Adipocyte (in vitro differentiated cells): ENCODE data around the gene CPNE8.

Experiments
- DNase-seq: peaks from one replicate; pipeline ENCODE4 v3.0.0-alpha.2; 2015; ENCODE audit warnings: low read depth
- H3K27me3 ChIP-seq: replicated peaks from 2 replicates; pipeline ENCODE4 v1.7.0; 2013; ENCODE audit warnings: mild to moderate bottlenecking, low read length, moderate library complexity; ENCODE audit not compliant: control insufficient read depth, insufficient read depth
- H3K36me3 ChIP-seq: 2 replicates; pipeline ENCODE4 v1.7.0; 2013; ENCODE audit warnings: low read length, mild to moderate bottlenecking, moderate library complexity; ENCODE audit not compliant: control insufficient read depth, insufficient read depth, severe bottlenecking
- H3K4me1 ChIP-seq: 2 replicates; pipeline ENCODE4 v1.7.0; 2013; ENCODE audit warnings: mild to moderate bottlenecking, low read length, moderate library complexity; ENCODE audit not compliant: control insufficient read depth, insufficient read depth
- H3K4me3 ChIP-seq: 2 replicates; pipeline ENCODE4 v1.7.0; 2013; ENCODE audit warnings: mild to moderate bottlenecking, low read length, moderate library complexity
- H3K9ac ChIP-seq: 2 replicates; pipeline ENCODE4 v1.7.0; 2013; ENCODE audit warnings: mild to moderate bottlenecking, low read length, moderate library complexity
- H3K9me3 ChIP-seq: 2 replicates; pipeline ENCODE4 v1.7.0; 2013; ENCODE audit warnings: mild to moderate bottlenecking, low read length, moderate library complexity; ENCODE audit not compliant: control insufficient read depth

CPNE8 gene

GRCh38 chr12:38892087-38892786 is 13.2 kb downstream of the CPNE8 start:
- DNase-seq: no peak
- H3K36me3 ChIP-seq: no peaks in the 10 kb centered on the region
- no peak overlapping the region for H3K4me3 ChIP-seq
- no peaks in the 10 kb centered on the region for H3K27me3 ChIP-seq
- no peak overlapping the region for H3K9ac ChIP-seq
- H3K4me1 ChIP-seq: peaks cover 18% of the 10 kb centered on the region
- no peaks in the 10 kb centered on the region for H3K9me3 ChIP-seq

GRCh38 chr12:38890102-38890855 is 15.1 kb downstream of the CPNE8 start:
- H3K9me3 ChIP-seq: no peaks in the 10 kb centered on the region
- no peaks in the 10 kb centered on the region for H3K36me3 ChIP-seq
- peaks cover 32% of the 10 kb centered on the region for H3K4me1 ChIP-seq
- no peak overlapping the region for H3K9ac ChIP-seq
- no peaks in the 10 kb centered on the region for H3K27me3 ChIP-seq
- H3K4me3 ChIP-seq: no peak overlapping the region
- no peak for DNase-seq

GRCh38 chr12:38889297-38889815 is 16.0 kb downstream of the CPNE8 start:
- Histone ChIP-seq H3K9ac (no peak overlapping the region), H3K27me3 (no peaks in the 10 kb centered on the region), H3K9me3 (no peaks in the 10 kb centered on the region)

GRCh38 chr12:38887770-38888169 is 17.6 kb downstream of the CPNE8 start:
- Histone ChIP-seq H3K9me3 (no peaks in the 10 kb centered on the region), H3K36me3 (no peaks in the 10 kb centered on the region), H3K27me3 (no peaks in the 10 kb centered on the region), H3K4me3 (no peak overlapping the region), H3K4me1 (peaks cover 37% of the 10 kb centered on the region), H3K9ac (no peak overlapping the region)
- no peak for DNase-seq

More at GRCh38 chr12:38889297-38889815, 16.0 kb downstream of the CPNE8 start:
- DNase-seq: no peak
- Histone ChIP-seq H3K36me3 (no peaks in the 10 kb centered on the region), H3K4me1 (peaks cover 32% of the 10 kb centered on the region), H3K4me3 (no peak overlapping the region)

GRCh38 chr12:38886931-38887330 is 18.5 kb downstream of the CPNE8 start:
- Histone ChIP-seq H3K9ac (no peak overlapping the region), H3K36me3 (no peaks in the 10 kb centered on the region), H3K9me3 (no peaks in the 10 kb centered on the region), H3K4me1 (peaks cover 33% of the 10 kb centered on the region), H3K27me3 (no peaks in the 10 kb centered on the region), H3K4me3 (no peak overlapping the region)
- DNase-seq: no peak

GRCh38 chr12:38886064-38886463 is 19.3 kb downstream of the CPNE8 start:
- no peak overlapping the region for H3K9ac ChIP-seq
- H3K9me3 ChIP-seq: no peaks in the 10 kb centered on the region
- no peaks in the 10 kb centered on the region for H3K27me3 ChIP-seq
- no peaks in the 10 kb centered on the region for H3K36me3 ChIP-seq
- H3K4me3 ChIP-seq: no peak overlapping the region
- no peak for DNase-seq
- H3K4me1 ChIP-seq: peaks cover 32% of the 10 kb centered on the region

- Histone ChIP-seq H3K9ac (no peak overlapping the region), H3K9me3 (no peaks in the 10 kb centered on the region), H3K4me1 (peaks cover 24% of the 10 kb centered on the region), H3K36me3 (no peaks in the 10 kb centered on the region), H3K4me3 (no peak overlapping the region), H3K27me3 (no peaks in the 10 kb centered on the region)
- DNase-seq: no peak
These were observed 20.7 kb downstream of the CPNE8 start for GRCh38 chr12:38884666-38885065.

- H3K4me3 ChIP-seq: no peak overlapping the region
- DNase-seq: no peak
- H3K4me1 ChIP-seq: peaks cover 20% of the 10 kb centered on the region
- H3K9ac ChIP-seq: no peak overlapping the region
- no peaks in the 10 kb centered on the region for H3K36me3 ChIP-seq
- no peaks in the 10 kb centered on the region for H3K27me3 ChIP-seq
- no peaks in the 10 kb centered on the region for H3K9me3 ChIP-seq
These were observed 21.7 kb downstream of the CPNE8 start for GRCh38 chr12:38883629-38884134.

GRCh38 chr12:38880288-38880687 is 25.1 kb downstream of the CPNE8 start:
- no peak overlapping the region for H3K9ac ChIP-seq
- no peak for DNase-seq

GRCh38 chr12:38878986-38879385 is 26.4 kb downstream of the CPNE8 start:
- Histone ChIP-seq H3K9me3 (no peaks in the 10 kb centered on the region), H3K4me3 (no peak overlapping the region), H3K4me1 (peaks cover 5% of the 10 kb centered on the region), H3K9ac (no peak overlapping the region), H3K27me3 (no peaks in the 10 kb centered on the region), H3K36me3 (no peaks in the 10 kb centered on the region)
- DNase-seq: no peak

More at GRCh38 chr12:38880288-38880687, 25.1 kb downstream of the CPNE8 start:
- H3K27me3 ChIP-seq: no peaks in the 10 kb centered on the region
- H3K9me3 ChIP-seq: no peaks in the 10 kb centered on the region
- peaks cover 5% of the 10 kb centered on the region for H3K4me1 ChIP-seq
- H3K4me3 ChIP-seq: no peak overlapping the region
- no peaks in the 10 kb centered on the region for H3K36me3 ChIP-seq

- DNase-seq: no peak
- no peaks in the 10 kb centered on the region for H3K9me3 ChIP-seq
- no peaks in the 10 kb centered on the region for H3K36me3 ChIP-seq
- no peaks in the 10 kb centered on the region for H3K27me3 ChIP-seq
- no peak overlapping the region for H3K9ac ChIP-seq
- H3K4me1 ChIP-seq: no peaks in the 10 kb centered on the region
- no peak overlapping the region for H3K4me3 ChIP-seq
These were observed 27.1 kb downstream of the CPNE8 start for GRCh38 chr12:38878333-38878705.
